GM19328 (cell line): ENCODE results near the gene ATF7.

Experiments used
- ATAC-seq: cut with Tn5 transposase; IDR thresholded peaks from one replicate; pipeline ENCODE4 v1.9.1; 2021; ENCODE audit warnings: mild to moderate bottlenecking, moderate library complexity; ENCODE audit not compliant: unreplicated experiment

ATF7 gene

GRCh38 chr12:53464685-53465418 is 161.3 kb downstream of the ATF7 start:
- no peak for ATAC-seq

GRCh38 chr12:53463802-53464560 is 162.2 kb downstream of the ATF7 start:
- no peak for ATAC-seq

- ATAC-seq, result no peak
These were observed 163.2 kb downstream of the ATF7 start for GRCh38 chr12:53462935-53463334.

- no peak for ATAC-seq
These were observed 164.6 kb downstream of the ATF7 start for GRCh38 chr12:53461591-53461990.

- ATAC-seq, result no peak
These were observed 165.1 kb downstream of the ATF7 start for GRCh38 chr12:53461059-53461458.

GRCh38 chr12:53459097-53459496 is 167.1 kb downstream of the ATF7 start:
- ATAC-seq, result no peak
